Endothelial cell (in vitro differentiated cells): ENCODE measurements around the gene VWA1. TPM values are rescaled to one million over a fixed set of nuclear protein-coding genes. Genes with fewer than 3 reads are reported as not detected.

Experiments
- DNase-seq: peaks from one replicate; pipeline ENCODE4 v3.0.0; 2021; ENCODE audit warnings: low spot score
- H3K27ac Mint-ChIP-seq: one replicate; pipeline ENCODE4 v1.8.0; 2021; ENCODE audit warnings: mixed read lengths, inconsistent platforms; ENCODE audit not compliant: unreplicated experiment
- H3K27me3 Mint-ChIP-seq: one replicate; pipeline ENCODE4 v1.8.0; 2021; ENCODE audit warnings: mild to moderate bottlenecking, moderate library complexity, mixed read lengths, inconsistent platforms; ENCODE audit not compliant: unreplicated experiment
- H3K36me3 Mint-ChIP-seq: one replicate; pipeline ENCODE4 v1.8.0; 2021; ENCODE audit warnings: mild to moderate bottlenecking, low read depth, mixed read lengths, inconsistent platforms; ENCODE audit not compliant: unreplicated experiment
- H3K4me1 Mint-ChIP-seq: one replicate; pipeline ENCODE4 v1.8.0; 2021; ENCODE audit warnings: mild to moderate bottlenecking, mixed read lengths, inconsistent platforms; ENCODE audit not compliant: unreplicated experiment
- H3K4me3 Mint-ChIP-seq: one replicate; pipeline ENCODE4 v1.8.0; 2021; ENCODE audit warnings: mild to moderate bottlenecking, mixed read lengths, inconsistent platforms; ENCODE audit not compliant: unreplicated experiment
- H3K9me3 Mint-ChIP-seq: one replicate; pipeline ENCODE4 v1.8.0; 2021; ENCODE audit warnings: mixed read lengths, inconsistent platforms; ENCODE audit not compliant: unreplicated experiment
- total RNA-seq: library from RNA; stranded (reverse); fragmentation: NEBNext Ultra II Directional; extraction: Animal tissue kit (Norgen Biotek cat#: 25700); gene quantifications from one replicate; pipeline ENCODE4 v1.2.1, GENCODE V29; 2021; ENCODE audit not compliant: unreplicated experiment
- TF ChIP-seq, protein P1 (sequence below): fragments of 200-600 bp; sonication (generic); IDR thresholded peaks from one replicate; pipeline ENCODE4 v1.5.0; 2021; ENCODE audit warnings: antibody characterized with exemption; ENCODE audit not compliant: unreplicated experiment

The VWA1 gene
- total RNA-seq, 1 donor from 2014 or later = 34.2 TPM

DNA sequence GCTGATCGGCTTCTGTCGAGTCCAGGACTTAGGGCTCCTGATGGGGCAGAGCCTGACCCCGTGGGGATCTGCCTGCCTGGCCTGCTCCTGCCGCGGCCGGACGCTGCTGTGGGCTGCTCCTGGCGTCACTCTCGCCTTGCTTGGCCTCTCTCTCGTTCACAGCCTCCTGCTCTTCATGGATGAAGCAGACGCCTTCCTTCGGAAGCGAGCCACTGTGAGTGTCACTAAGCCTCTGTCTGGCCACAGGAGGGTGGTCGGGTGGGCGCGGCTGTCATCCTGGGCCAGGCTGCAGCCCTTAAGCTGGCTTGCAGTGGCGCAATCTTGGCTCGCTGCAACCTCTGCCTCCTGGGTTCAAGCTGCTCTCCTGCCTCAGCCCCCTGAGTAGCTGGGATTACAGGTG lies 52.2 kb downstream of the VWA1 start:
- DNase-seq = no peak
- no peak overlapping the region for H3K4me3 Mint-ChIP-seq
- peaks cover 37% of the 10 kb centered on the region for H3K36me3 Mint-ChIP-seq
- TF ChIP-seq, protein P1, sequence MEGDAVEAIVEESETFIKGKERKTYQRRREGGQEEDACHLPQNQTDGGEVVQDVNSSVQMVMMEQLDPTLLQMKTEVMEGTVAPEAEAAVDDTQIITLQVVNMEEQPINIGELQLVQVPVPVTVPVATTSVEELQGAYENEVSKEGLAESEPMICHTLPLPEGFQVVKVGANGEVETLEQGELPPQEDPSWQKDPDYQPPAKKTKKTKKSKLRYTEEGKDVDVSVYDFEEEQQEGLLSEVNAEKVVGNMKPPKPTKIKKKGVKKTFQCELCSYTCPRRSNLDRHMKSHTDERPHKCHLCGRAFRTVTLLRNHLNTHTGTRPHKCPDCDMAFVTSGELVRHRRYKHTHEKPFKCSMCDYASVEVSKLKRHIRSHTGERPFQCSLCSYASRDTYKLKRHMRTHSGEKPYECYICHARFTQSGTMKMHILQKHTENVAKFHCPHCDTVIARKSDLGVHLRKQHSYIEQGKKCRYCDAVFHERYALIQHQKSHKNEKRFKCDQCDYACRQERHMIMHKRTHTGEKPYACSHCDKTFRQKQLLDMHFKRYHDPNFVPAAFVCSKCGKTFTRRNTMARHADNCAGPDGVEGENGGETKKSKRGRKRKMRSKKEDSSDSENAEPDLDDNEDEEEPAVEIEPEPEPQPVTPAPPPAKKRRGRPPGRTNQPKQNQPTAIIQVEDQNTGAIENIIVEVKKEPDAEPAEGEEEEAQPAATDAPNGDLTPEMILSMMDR = no peak
- no peak overlapping the region for H3K27ac Mint-ChIP-seq
- H3K4me1 Mint-ChIP-seq = no peaks in the 10 kb centered on the region
- H3K9me3 Mint-ChIP-seq = no peaks in the 10 kb centered on the region
- H3K27me3 Mint-ChIP-seq = no peaks in the 10 kb centered on the region

DNA sequence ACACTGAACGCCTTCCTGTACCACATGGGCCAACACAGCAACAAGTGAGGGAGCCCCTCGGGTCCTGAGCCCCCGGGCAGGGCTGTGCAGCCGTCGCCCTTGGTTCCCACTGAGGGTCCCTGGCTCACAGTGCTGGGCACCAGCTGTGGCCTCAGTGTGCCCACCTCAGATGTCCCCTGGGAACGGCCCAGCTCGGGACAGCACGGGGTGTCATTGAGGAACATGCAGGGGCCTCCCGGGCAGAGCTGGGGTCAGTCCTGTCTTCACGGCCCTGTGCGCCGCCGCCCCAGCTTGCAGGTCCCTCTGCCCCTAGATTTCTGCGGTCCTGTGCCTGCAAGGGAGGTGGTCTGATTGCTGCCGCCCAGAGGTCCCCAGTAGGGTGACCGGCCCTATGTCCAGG lies 53.7 kb downstream of the VWA1 start:
- H3K27me3 Mint-ChIP-seq = peaks cover 2% of the 10 kb centered on the region
- no peak for DNase-seq
- H3K4me1 Mint-ChIP-seq = no peaks in the 10 kb centered on the region
- TF ChIP-seq, protein P1 = no peak
- peaks cover 39% of the 10 kb centered on the region for H3K36me3 Mint-ChIP-seq
- H3K4me3 Mint-ChIP-seq = no peak overlapping the region
- H3K27ac Mint-ChIP-seq = no peak overlapping the region
- no peaks in the 10 kb centered on the region for H3K9me3 Mint-ChIP-seq

DNA sequence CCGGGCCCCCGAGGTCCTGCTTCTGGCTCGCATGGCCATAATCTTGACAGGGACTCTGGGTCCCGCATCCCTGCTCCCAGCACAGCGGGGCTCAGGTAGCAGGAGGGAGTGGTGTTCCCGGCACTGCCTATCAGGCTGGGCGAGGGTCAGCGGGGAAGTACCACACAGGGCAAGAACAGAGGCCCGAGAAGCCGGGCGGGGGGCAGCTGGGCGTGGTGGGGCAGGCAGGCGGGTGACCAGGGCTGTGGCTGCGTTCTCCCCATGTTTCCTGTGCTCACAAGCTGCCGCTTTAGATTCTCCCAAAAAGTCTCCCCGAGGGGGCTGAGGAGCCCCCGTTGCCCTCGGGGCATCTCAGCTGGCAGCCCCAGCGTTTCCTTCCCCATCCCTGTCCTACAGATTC lies 54.4 kb downstream of the VWA1 start:
- H3K36me3 Mint-ChIP-seq = peaks cover 39% of the 10 kb centered on the region
- H3K4me1 Mint-ChIP-seq = no peaks in the 10 kb centered on the region
- H3K9me3 Mint-ChIP-seq = no peaks in the 10 kb centered on the region
- peaks cover 2% of the 10 kb centered on the region for H3K27me3 Mint-ChIP-seq
- DNase-seq = no peak
- peak overlapping the region; percentile 51 for H3K4me3 Mint-ChIP-seq
- H3K27ac Mint-ChIP-seq = no peak overlapping the region
- TF ChIP-seq, protein P1 = no peak

DNA sequence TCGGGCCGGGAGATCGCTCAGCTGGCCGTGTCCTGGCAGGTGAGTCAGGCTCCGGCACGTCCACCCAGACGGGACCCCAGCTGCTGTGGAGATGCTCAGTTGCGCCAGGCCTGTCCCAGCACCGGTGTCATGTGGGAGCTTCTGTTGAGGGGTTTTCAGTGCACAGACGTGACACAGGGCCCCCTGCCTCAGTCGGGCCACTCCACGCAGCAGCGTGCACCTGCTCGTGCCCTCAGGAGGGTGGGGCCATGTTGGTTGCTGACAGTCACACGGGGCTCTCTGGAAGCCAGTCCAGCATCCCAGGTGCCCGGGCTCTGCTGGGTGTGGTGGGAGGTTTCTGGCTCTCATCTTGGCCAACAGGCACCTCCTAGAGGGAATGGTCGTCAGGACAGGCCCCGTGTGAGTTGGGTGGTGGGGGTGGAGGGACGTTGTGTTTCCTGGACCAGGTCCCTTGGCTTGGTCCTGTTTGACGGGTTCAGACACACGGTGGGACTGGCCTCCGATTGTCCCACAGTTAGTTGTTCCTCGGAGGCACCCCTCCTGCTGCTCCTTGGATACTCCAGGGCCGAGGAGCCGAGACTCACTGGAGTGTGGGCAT lies 55.2 kb downstream of the VWA1 start:
- H3K4me3 Mint-ChIP-seq = peak overlapping the region; percentile 73

GRCh38 chr1:1491601-1492000 lies 56.1 kb downstream of the VWA1 start:
- H3K36me3 Mint-ChIP-seq = peaks cover 39% of the 10 kb centered on the region
- peaks cover 2% of the 10 kb centered on the region for H3K27me3 Mint-ChIP-seq
- no peaks in the 10 kb centered on the region for H3K4me1 Mint-ChIP-seq
- no peaks in the 10 kb centered on the region for H3K9me3 Mint-ChIP-seq
- H3K4me3 Mint-ChIP-seq = peak overlapping the region; percentile 69
- H3K27ac Mint-ChIP-seq = no peak overlapping the region
- TF ChIP-seq, protein P1 = no peak
- no peak for DNase-seq

More for the DNA sequence above, 55.2 kb downstream of the VWA1 start:
- Mint-ChIP-seq H3K9me3 (no peaks in the 10 kb centered on the region), H3K36me3 (peaks cover 39% of the 10 kb centered on the region), H3K4me1 (no peaks in the 10 kb centered on the region), H3K27ac (no peak overlapping the region), H3K27me3 (peaks cover 2% of the 10 kb centered on the region)
- DNase-seq = no peak
- TF ChIP-seq, protein P1 = no peak

Other genes with a start within 250 kb of the VWA1 start
- gene TNFRSF18, start 229.1 kb upstream of the VWA1 start, total RNA-seq = not detected
- gene TNFRSF4, start 221.5 kb upstream of the VWA1 start, total RNA-seq = 0.80 TPM
- 130 TPM for gene SDF4, start 203.7 kb upstream of the VWA1 start, total RNA-seq
- 43.2 TPM for gene B3GALT6, start 203.5 kb upstream of the VWA1 start, total RNA-seq
- gene C1QTNF12, start 189.0 kb upstream of the VWA1 start, total RNA-seq = 0.69 TPM
- gene UBE2J2, start 161.8 kb upstream of the VWA1 start, total RNA-seq = 71.9 TPM
- gene SCNN1D, start 155.3 kb upstream of the VWA1 start, total RNA-seq = 3.9 TPM
- gene ACAP3, start 127.8 kb upstream of the VWA1 start, total RNA-seq = 54.0 TPM
- 14.0 TPM for gene PUSL1, start 127.1 kb upstream of the VWA1 start, total RNA-seq
- gene INTS11, start 111.0 kb upstream of the VWA1 start, total RNA-seq = 104 TPM
- 26.0 TPM for gene CPTP, start 110.9 kb upstream of the VWA1 start, total RNA-seq
- gene TAS1R3, start 104.4 kb upstream of the VWA1 start, total RNA-seq = 1.2 TPM
- gene DVL1, start 86.3 kb upstream of the VWA1 start, total RNA-seq = 26.7 TPM
- gene MXRA8, start 77.1 kb upstream of the VWA1 start, total RNA-seq = 0.64 TPM
- 128 TPM for gene AURKAIP1, start 60.5 kb upstream of the VWA1 start, total RNA-seq
- 266 TPM for gene CCNL2, start 36.4 kb upstream of the VWA1 start, total RNA-seq
- gene MRPL20, start 28.4 kb upstream of the VWA1 start, total RNA-seq = 95.0 TPM
- 0.31 TPM for gene ANKRD65, start 14.4 kb upstream of the VWA1 start, total RNA-seq
- gene ATAD3C, start 14.0 kb downstream of the VWA1 start, total RNA-seq = 2.9 TPM
- gene ATAD3B, start 36.1 kb downstream of the VWA1 start, total RNA-seq = 27.2 TPM
- 30.4 TPM for gene ATAD3A, start 76.5 kb downstream of the VWA1 start, total RNA-seq
- gene TMEM240, start 104.9 kb downstream of the VWA1 start, total RNA-seq = 6.6 TPM
- 114 TPM for gene SSU72, start 139.2 kb downstream of the VWA1 start, total RNA-seq
- gene FNDC10, start 164.4 kb downstream of the VWA1 start, total RNA-seq = 11.6 TPM
- 84.4 TPM for gene MIB2, start 179.8 kb downstream of the VWA1 start, total RNA-seq
- gene MMP23B, start 196.5 kb downstream of the VWA1 start, total RNA-seq = 26.7 TPM
- gene CDK11B, start 223.3 kb downstream of the VWA1 start, total RNA-seq = 71.0 TPM